HG03039 (cell line): ENCODE measurements around the gene MOB4.
A peak's percentile ranks its signal among the peaks of the same experiment; 100 is the strongest.
"Not testable (repeated sequence)": the region's sequence is repeated elsewhere in the genome, so short reads cannot be mapped to it uniquely, and the experiment has no call there.

Experiments
- ATAC-seq: cut with Tn5 transposase; IDR thresholded peaks from one replicate; pipeline ENCODE4 v1.9.1; 2021; ENCODE audit warnings: mild to moderate bottlenecking, moderate library complexity; ENCODE audit not compliant: unreplicated experiment

The MOB4 gene

DNA sequence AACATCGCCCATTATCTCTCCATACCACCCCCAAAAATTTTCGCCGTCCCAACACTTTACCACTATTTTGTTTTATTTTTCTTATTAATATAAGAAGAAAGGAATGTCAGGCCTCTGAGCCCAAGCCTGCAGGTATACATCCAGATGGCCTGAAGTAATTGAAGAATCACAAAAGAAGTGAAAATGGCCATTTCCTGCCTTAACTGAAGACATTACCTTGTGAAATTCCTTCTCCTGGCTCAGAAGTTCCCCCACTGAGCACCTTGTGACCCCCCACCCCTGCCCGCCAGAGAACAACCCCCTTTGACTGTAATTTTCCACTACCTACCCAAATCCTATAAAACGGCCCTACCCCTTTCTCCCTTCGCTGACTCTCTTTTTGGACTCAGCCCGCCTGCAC is 71.4 kb downstream of the MOB4 start:
- ATAC-seq: not testable (repeated sequence)

- no peak for ATAC-seq
These were observed 75.6 kb downstream of the MOB4 start for GRCh38 chr2:197591339-197592072.

GRCh38 chr2:197596766-197597165 is 80.9 kb downstream of the MOB4 start:
- no peak for ATAC-seq

GRCh38 chr2:197597166-197597565 is 81.3 kb downstream of the MOB4 start:
- ATAC-seq: no peak

DNA sequence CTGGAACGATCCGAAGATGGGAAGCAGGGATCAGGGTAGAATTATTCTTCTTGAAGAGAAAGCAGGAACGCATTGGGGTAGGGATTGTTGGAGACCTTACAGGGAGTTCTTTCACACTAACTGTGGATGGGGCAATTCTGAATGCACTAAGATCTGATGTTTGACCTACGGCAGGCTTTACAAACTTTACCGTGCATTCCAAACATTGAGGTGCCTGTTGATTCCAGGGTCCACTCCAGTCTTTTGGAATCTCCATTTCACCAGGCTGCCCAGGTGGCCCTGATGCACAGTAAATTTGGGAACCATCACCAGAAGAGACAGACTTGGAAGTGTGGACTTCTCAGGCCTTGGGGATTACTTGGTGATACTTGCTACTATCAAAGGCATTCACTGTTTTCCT is 82.6 kb downstream of the MOB4 start:
- no peak for ATAC-seq

DNA sequence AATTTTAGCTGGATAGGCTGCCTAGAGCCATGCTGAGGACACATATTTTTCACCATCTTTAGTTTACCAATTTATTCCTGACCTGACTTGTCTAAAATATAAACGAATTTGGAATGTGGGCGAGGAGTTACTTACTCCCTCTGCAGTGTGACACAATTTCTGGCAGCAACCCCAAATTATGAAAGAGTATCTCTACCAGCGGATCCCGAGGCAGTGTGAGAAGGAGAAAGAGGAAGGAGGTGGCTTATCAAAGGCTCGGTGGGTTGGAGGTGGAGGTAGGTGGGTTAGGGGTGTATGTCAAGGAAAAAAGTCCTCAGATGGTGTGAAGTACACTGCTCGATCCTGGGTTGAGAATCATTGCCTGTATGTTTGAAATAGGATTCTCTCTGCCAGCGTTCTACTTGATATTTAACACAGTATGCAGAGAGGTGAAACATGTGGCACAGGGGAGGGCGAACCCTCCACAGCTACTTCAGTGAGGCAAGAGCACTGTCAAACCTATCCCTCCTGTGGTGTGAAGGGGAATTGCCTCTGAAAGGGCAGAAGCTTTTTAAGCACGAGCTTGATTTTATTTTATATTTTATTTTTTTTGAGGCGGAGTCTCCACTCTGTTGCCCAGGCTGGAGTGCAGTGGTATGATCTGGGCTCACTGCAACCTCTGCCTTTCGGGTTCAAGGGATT is 83.6 kb downstream of the MOB4 start:
- ATAC-seq: peak; percentile 61

DNA sequence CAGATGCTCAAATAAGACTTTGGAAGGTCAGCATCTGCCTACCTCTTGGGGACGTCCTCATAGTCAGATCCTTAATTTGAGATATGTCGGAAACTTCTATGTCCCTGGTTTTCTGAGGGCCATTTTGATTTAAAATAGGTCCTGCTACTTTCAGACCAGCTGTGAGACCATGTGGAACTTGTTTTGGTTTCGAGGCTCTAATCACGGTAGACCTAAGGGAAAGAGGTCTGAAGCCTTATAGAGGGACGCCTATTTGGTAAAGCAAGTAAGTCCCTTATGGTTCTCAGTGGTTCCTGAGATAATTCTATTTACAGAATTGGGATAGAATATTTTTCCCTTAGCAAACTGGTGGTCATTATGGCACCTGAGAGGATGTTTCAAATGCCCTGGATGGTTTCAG is 84.4 kb downstream of the MOB4 start:
- no peak for ATAC-seq

GRCh38 chr2:197601726-197602125 is 85.9 kb downstream of the MOB4 start:
- no peak for ATAC-seq
